Measurements from ENCODE around the gene SUCLA2. TPM values are rescaled to one million over a fixed set of nuclear protein-coding genes. Genes with fewer than 3 reads are reported as not detected.
A peak's percentile ranks its signal among the peaks of the same experiment; 100 is the strongest.

Gene SUCLA2
- total and polyA plus RNA-seq, 10 of the 15 experiments (the other 5 are each of a cell fraction or from before 2014, with no cell fraction given), result 27.5 to 83.4 (median 42.8) TPM

- Histone ChIP-seq H3K4me2 (ENCODE audit: control insufficient read depth, insufficient read depth) (no peak overlapping the region), H2AFZ (ENCODE audit: control insufficient read depth, low read depth, low read length) (no peak overlapping the region), H4K20me1 (ENCODE audit: control insufficient read depth, insufficient read depth) (no peaks in the 10 kb centered on the region), H3K4me3 (no peak overlapping the region), H3K4me1 (ENCODE audit: control insufficient read depth, insufficient read depth, low read length) (no peaks in the 10 kb centered on the region), H3K9ac (ENCODE audit: control insufficient read depth, insufficient read depth, low read length) (no peak overlapping the region), H3K27ac (ENCODE audit: control insufficient read depth, insufficient read depth) (no peak overlapping the region), H3K9me3 (replicated peaks; ENCODE audit: control insufficient read depth, insufficient read depth, low read length) (no peaks in the 10 kb centered on the region), H3K79me2 (ENCODE audit: control insufficient read depth, insufficient read depth, low read length) (no peaks in the 10 kb centered on the region), H3K27me3 (replicated peaks in 1 of 2; ENCODE audit: control insufficient read depth in 2 of 2, insufficient read depth in 2 of 2, low read length in 1 of 2) (no peaks in the 10 kb centered on the region), H3K36me3 (ENCODE audit: control insufficient read depth in 2 of 2, insufficient read depth in 2 of 2, low read length in 1 of 2) (no peaks in the 10 kb centered on the region)
- peak; percentile 65 for FAIRE-seq
- BruUV-seq (replicated peaks), result no TSS peak
- DNase-seq (ENCODE audit: low read depth, low spot score), result no peak
- 55% methylated on average over 5 of the region's 5 CpGs for WGBS (ENCODE audit: insufficient coverage, insufficient replicate concordance, low lambda C conversion rate, missing lambda C conversion rate)
- TF ChIP-seq, protein P1, sequence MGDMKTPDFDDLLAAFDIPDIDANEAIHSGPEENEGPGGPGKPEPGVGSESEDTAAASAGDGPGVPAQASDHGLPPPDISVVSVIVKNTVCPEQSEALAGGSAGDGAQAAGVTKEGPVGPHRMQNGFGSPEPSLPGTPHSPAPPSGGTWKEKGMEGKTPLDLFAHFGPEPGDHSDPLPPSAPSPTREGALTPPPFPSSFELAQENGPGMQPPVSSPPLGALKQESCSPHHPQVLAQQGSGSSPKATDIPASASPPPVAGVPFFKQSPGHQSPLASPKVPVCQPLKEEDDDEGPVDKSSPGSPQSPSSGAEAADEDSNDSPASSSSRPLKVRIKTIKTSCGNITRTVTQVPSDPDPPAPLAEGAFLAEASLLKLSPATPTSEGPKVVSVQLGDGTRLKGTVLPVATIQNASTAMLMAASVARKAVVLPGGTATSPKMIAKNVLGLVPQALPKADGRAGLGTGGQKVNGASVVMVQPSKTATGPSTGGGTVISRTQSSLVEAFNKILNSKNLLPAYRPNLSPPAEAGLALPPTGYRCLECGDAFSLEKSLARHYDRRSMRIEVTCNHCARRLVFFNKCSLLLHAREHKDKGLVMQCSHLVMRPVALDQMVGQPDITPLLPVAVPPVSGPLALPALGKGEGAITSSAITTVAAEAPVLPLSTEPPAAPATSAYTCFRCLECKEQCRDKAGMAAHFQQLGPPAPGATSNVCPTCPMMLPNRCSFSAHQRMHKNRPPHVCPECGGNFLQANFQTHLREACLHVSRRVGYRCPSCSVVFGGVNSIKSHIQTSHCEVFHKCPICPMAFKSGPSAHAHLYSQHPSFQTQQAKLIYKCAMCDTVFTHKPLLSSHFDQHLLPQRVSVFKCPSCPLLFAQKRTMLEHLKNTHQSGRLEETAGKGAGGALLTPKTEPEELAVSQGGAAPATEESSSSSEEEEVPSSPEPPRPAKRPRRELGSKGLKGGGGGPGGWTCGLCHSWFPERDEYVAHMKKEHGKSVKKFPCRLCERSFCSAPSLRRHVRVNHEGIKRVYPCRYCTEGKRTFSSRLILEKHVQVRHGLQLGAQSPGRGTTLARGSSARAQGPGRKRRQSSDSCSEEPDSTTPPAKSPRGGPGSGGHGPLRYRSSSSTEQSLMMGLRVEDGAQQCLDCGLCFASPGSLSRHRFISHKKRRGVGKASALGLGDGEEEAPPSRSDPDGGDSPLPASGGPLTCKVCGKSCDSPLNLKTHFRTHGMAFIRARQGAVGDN (IDR thresholded peaks at IDR 0.05), result no peak
- TF ChIP-seq MTA2 (IDR thresholded peaks at IDR 0.05; ENCODE audit: low read depth), result 0 out of 2 replicates have a peak, but pooled peaks have one; percentile 10
- TF ChIP-seq SMAD1 (IDR thresholded peaks at IDR 0.05; ENCODE audit: low read depth, partially characterized antibody), result peak; percentile 66
- ATAC-seq, result peak; percentile 59
- in situ Hi-C loops (cut with MboI), result no loop called here
- intact Hi-C loops (cut with micrococcal nuclease; ENCODE audit: unreplicated experiment), result no loop called here
- RAD21 ChIA-PET (ENCODE audit: unreplicated experiment), result no interaction called here
- POLR2A ChIA-PET, result no interaction called here
- CTCF ChIA-PET, result no interaction called here
- SMC1A ChIA-PET (ENCODE audit: uncharacterized antibody, unreplicated experiment), result interaction anchor here (0.8 kb wide), 1 partner anchor 15 kb away, joined by 4 read pairs; no protein-coding TSS in a partner anchor
These were observed 67.8 kb downstream of the SUCLA2 start for GRCh38 chr13:47932950-47933923.

Data from GM12878 (cell line).